Astrocyte (in vitro differentiated cells and primary cell): ENCODE measurements around the gene RAPGEF6. TPM values are rescaled to one million over a fixed set of nuclear protein-coding genes. Genes with fewer than 3 reads are reported as not detected.

Experiments used
- DNase-seq: peaks from one replicate; pipeline ENCODE4 v3.0.0-alpha.2; 2010; ENCODE audit warnings: low read depth
- FAIRE-seq: peaks from 2 replicates; lab custom pipeline; 2011; peaks lifted over from hg19 to GRCh38; lab: Jason Lieb, UNC
- H2AFZ ChIP-seq: 2 replicates; pipeline ENCODE4 v1.6.0; 2012; ENCODE audit warnings: low read depth, low read length, inconsistent platforms
- H3K27ac ChIP-seq: 2 replicates; pipeline ENCODE4 v1.5.1; 2011; ENCODE audit warnings: low read depth, low read length, inconsistent platforms
- H3K27me3 ChIP-seq: 2 replicates; pipeline ENCODE4 v1.6.0; 2011; ENCODE audit warnings: low read length, inconsistent platforms; ENCODE audit not compliant: insufficient read depth
- H3K36me3 ChIP-seq: 2 replicates; pipeline ENCODE4 v1.5.1; 2011; ENCODE audit warnings: low read length, inconsistent platforms; ENCODE audit not compliant: insufficient read depth
- H3K4me1 ChIP-seq: 2 replicates; pipeline ENCODE4 v1.5.1; 2011; ENCODE audit warnings: low read length, inconsistent platforms; ENCODE audit not compliant: insufficient read depth
- H3K4me2 ChIP-seq: 2 replicates; pipeline ENCODE4 v1.6.0; 2012; ENCODE audit warnings: low read length, inconsistent platforms
- H3K4me3 ChIP-seq: 2 replicates; pipeline ENCODE4 v1.5.1; 2011; ENCODE audit warnings: low read depth, mild to moderate bottlenecking, low read length, inconsistent platforms; ENCODE audit not compliant: insufficient read depth
- H3K79me2 ChIP-seq: 2 replicates; pipeline ENCODE4 v1.6.0; 2012; ENCODE audit warnings: mild to moderate bottlenecking, low read length, inconsistent platforms; ENCODE audit not compliant: insufficient read depth
- H3K9ac ChIP-seq: 2 replicates; pipeline ENCODE4 v1.6.0; 2012; ENCODE audit warnings: mild to moderate bottlenecking, low read length, inconsistent platforms
- H3K9me3 ChIP-seq: 2 replicates; pipeline ENCODE4 v1.5.1; 2012; ENCODE audit warnings: low read depth, mild to moderate bottlenecking, low read length, inconsistent platforms; ENCODE audit not compliant: insufficient read depth
- H4K20me1 ChIP-seq: 2 replicates; pipeline ENCODE4 v1.6.0; 2012; ENCODE audit warnings: low read length, inconsistent platforms; ENCODE audit not compliant: insufficient read depth
- H3K27ac Mint-ChIP-seq: one replicate; pipeline ENCODE4 v1.8.0; 2021; ENCODE audit warnings: mild to moderate bottlenecking, mixed read lengths; ENCODE audit not compliant: unreplicated experiment
- H3K27me3 Mint-ChIP-seq: one replicate; pipeline ENCODE4 v1.8.0; 2021; ENCODE audit warnings: low read depth, mixed read lengths; ENCODE audit not compliant: unreplicated experiment
- H3K36me3 Mint-ChIP-seq: one replicate; pipeline ENCODE4 v1.8.0; 2021; ENCODE audit warnings: low read depth, mixed read lengths; ENCODE audit not compliant: unreplicated experiment
- H3K4me1 Mint-ChIP-seq: one replicate; pipeline ENCODE4 v1.8.0; 2021; ENCODE audit warnings: low read depth, mixed read lengths; ENCODE audit not compliant: unreplicated experiment
- H3K4me3 Mint-ChIP-seq: one replicate; pipeline ENCODE4 v1.8.0; 2021; ENCODE audit warnings: mild to moderate bottlenecking, moderate library complexity, mixed read lengths; ENCODE audit not compliant: unreplicated experiment
- H3K9me3 Mint-ChIP-seq: one replicate; pipeline ENCODE4 v1.8.0; 2021; ENCODE audit warnings: mild to moderate bottlenecking, mixed read lengths; ENCODE audit not compliant: unreplicated experiment
- EZH2 ChIP-seq: IDR thresholded peaks from 2 replicates; pipeline ENCODE4 v1.6.1; 2012; ENCODE audit warnings: mild to moderate bottlenecking, low read length, inconsistent platforms; ENCODE audit not compliant: insufficient read depth
- total RNA-seq: library from RNA; stranded (reverse); gene quantifications from 2 replicates; pipeline ENCODE4 v1.2.1, GENCODE V29; 2021
- TF ChIP-seq, protein P1 (sequence below): IDR thresholded peaks from 2 replicates; pipeline ENCODE4 v1.5.1; 2011; ENCODE audit warnings: low read depth, mild to moderate bottlenecking, inconsistent platforms, low read length, moderate library complexity; ENCODE audit not compliant: insufficient read depth

The RAPGEF6 gene
- total RNA-seq, 1 donor from 2014 or later = 14.9 TPM

DNA sequence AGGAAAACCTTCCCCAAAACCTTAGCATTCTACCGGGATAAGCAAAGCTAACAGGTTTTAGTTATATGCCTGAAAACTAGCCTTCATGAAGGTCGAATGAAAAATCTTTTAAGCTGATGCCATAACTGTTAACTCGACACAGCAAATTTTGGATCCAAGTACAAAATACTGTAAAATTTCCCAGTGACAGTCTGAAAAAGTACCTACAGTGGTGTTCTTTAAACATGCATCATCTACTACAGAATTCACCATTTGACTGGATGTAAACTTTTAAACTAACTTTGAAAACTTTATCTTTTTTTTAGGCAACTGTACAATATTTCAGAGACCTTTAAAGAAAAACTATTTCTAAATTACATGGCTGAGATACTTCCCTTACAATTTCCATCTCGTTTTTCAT is 791 bp downstream of the RAPGEF6 start:
- Histone ChIP-seq H3K9me3 (no peaks in the 10 kb centered on the region), H3K4me1 (peaks cover 12% of the 10 kb centered on the region), H3K79me2 (peaks cover 55% of the 10 kb centered on the region), H3K4me3 (peak overlapping the region; percentile 97), H2AFZ (no peak overlapping the region), H3K27ac (peak overlapping the region; percentile 98), H3K9ac (peak overlapping the region; percentile 97), H4K20me1 (peaks cover 19% of the 10 kb centered on the region), H3K36me3 (no peaks in the 10 kb centered on the region), H3K27me3 (no peaks in the 10 kb centered on the region), H3K4me2 (peak overlapping the region; percentile 94)
- peak overlapping the region; percentile 99 for H3K4me3 Mint-ChIP-seq
- no peaks in the 10 kb centered on the region for H3K9me3 Mint-ChIP-seq
- DNase-seq = no peak
- H3K27ac Mint-ChIP-seq = peak overlapping the region; percentile 99
- H3K27me3 Mint-ChIP-seq = no peaks in the 10 kb centered on the region
- no peak for FAIRE-seq
- no peak for TF ChIP-seq EZH2
- TF ChIP-seq, protein P1, sequence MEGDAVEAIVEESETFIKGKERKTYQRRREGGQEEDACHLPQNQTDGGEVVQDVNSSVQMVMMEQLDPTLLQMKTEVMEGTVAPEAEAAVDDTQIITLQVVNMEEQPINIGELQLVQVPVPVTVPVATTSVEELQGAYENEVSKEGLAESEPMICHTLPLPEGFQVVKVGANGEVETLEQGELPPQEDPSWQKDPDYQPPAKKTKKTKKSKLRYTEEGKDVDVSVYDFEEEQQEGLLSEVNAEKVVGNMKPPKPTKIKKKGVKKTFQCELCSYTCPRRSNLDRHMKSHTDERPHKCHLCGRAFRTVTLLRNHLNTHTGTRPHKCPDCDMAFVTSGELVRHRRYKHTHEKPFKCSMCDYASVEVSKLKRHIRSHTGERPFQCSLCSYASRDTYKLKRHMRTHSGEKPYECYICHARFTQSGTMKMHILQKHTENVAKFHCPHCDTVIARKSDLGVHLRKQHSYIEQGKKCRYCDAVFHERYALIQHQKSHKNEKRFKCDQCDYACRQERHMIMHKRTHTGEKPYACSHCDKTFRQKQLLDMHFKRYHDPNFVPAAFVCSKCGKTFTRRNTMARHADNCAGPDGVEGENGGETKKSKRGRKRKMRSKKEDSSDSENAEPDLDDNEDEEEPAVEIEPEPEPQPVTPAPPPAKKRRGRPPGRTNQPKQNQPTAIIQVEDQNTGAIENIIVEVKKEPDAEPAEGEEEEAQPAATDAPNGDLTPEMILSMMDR = no peak
- H3K4me1 Mint-ChIP-seq = peaks cover 6% of the 10 kb centered on the region
- peaks cover under 1% of the 10 kb centered on the region for H3K36me3 Mint-ChIP-seq

DNA sequence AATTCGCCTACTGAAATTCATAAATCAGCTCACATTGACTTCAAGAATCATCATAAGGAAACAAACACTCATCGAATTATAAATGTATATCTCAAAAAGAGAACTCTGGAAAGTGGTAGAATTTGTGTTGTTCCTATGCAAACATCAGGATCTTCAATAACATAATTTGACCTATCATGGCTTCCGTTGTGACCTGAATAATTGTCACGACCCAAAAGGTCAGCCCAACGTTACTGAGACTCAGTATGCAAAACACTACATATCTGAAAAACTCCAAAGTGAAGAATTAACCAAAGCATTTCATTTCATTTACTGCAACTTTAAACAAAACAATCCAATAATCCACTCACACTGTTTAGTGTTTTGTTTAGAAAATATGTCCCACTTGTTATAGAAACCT is 1.2 kb downstream of the RAPGEF6 start:
- Histone ChIP-seq H2AFZ (no peak overlapping the region), H3K79me2 (peaks cover 59% of the 10 kb centered on the region), H3K4me1 (peaks cover 12% of the 10 kb centered on the region), H3K36me3 (no peaks in the 10 kb centered on the region), H3K9ac (peak overlapping the region; percentile 97), H3K4me3 (peak overlapping the region; percentile 97), H4K20me1 (peaks cover 24% of the 10 kb centered on the region), H3K4me2 (peak overlapping the region; percentile 94), H3K27ac (no peak overlapping the region), H3K9me3 (no peaks in the 10 kb centered on the region), H3K27me3 (no peaks in the 10 kb centered on the region)
- H3K27me3 Mint-ChIP-seq = no peaks in the 10 kb centered on the region
- peaks cover 10% of the 10 kb centered on the region for H3K4me1 Mint-ChIP-seq
- H3K4me3 Mint-ChIP-seq = peak overlapping the region; percentile 99
- no peak for TF ChIP-seq EZH2
- TF ChIP-seq, protein P1 = no peak
- FAIRE-seq (no peak), DNase-seq (no peak)
- H3K36me3 Mint-ChIP-seq = peaks cover 4% of the 10 kb centered on the region
- no peaks in the 10 kb centered on the region for H3K9me3 Mint-ChIP-seq
- H3K27ac Mint-ChIP-seq = peak overlapping the region; percentile 99

DNA sequence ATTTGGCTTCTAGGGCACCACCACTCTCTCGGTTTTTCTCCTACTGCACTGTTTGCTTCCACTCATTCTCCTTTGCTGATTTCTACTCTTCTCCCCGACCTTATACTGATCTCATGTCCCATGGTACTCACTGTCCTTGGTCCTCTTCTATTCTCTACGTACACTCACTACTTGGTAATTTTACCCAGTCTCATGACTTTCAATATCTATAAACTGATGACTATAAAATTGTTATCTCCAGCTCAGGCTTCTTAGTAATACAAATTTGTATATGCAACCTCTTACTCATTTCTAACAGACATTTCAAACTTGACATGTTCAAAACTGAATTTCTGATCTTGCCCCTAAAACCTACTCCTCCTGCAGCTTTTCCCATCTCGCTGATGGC is 4.1 kb downstream of the RAPGEF6 start:
- peaks cover 5% of the 10 kb centered on the region for H3K36me3 Mint-ChIP-seq
- FAIRE-seq = no peak
- DNase-seq = no peak

More for the DNA sequence above, 4.1 kb downstream of the RAPGEF6 start:
- H3K9ac ChIP-seq = no peak overlapping the region
- H3K36me3 ChIP-seq = no peaks in the 10 kb centered on the region
- no peak overlapping the region for H3K27ac ChIP-seq
- Mint-ChIP-seq H3K9me3 (no peaks in the 10 kb centered on the region), H3K27ac (no peak overlapping the region), H3K27me3 (no peaks in the 10 kb centered on the region), H3K4me1 (peaks cover 16% of the 10 kb centered on the region), H3K4me3 (no peak overlapping the region)
- H3K9me3 ChIP-seq = no peaks in the 10 kb centered on the region
- no peak overlapping the region for H2AFZ ChIP-seq
- no peaks in the 10 kb centered on the region for H3K27me3 ChIP-seq
- no peak overlapping the region for H3K4me2 ChIP-seq
- peaks cover 24% of the 10 kb centered on the region for H4K20me1 ChIP-seq
- no peak overlapping the region for H3K4me3 ChIP-seq
- peaks cover 88% of the 10 kb centered on the region for H3K79me2 ChIP-seq
- TF ChIP-seq, protein P1 = no peak
- TF ChIP-seq EZH2 = no peak
- peaks cover 6% of the 10 kb centered on the region for H3K4me1 ChIP-seq
